KMS-11 (cell line): Measurements from ENCODE around the gene NOP9.
A peak's percentile ranks its signal among the peaks of the same experiment; 100 is the strongest.

ENCODE experiments used
- H2AFZ ChIP-seq: fragments of 200-600 bp; sonication (generic); 2 replicates; pipeline ENCODE4 v1.6.1; 2016; ENCODE audit warnings: antibody characterized with exemption, mixed run types, low read depth
- H3K27ac ChIP-seq: fragments of 200-600 bp; sonication (generic); 2 replicates; pipeline ENCODE4 v1.6.1; 2016; ENCODE audit warnings: mild to moderate bottlenecking, mixed run types
- H3K27me3 ChIP-seq: fragments of 200-600 bp; sonication (generic); 2 replicates; pipeline ENCODE4 v1.6.1; 2017; ENCODE audit warnings: mild to moderate bottlenecking, low read depth, mixed run types, moderate library complexity; ENCODE audit not compliant: insufficient read depth
- H3K36me3 ChIP-seq: fragments of 200-600 bp; sonication (generic); 2 replicates; pipeline ENCODE4 v1.6.1; 2017; ENCODE audit warnings: mild to moderate bottlenecking, mixed run types; ENCODE audit not compliant: insufficient read depth
- H3K4me1 ChIP-seq: fragments of 200-600 bp; sonication (generic); 2 replicates; pipeline ENCODE4 v1.6.1; 2016; ENCODE audit warnings: mild to moderate bottlenecking, low read depth, mixed run types; ENCODE audit not compliant: poor library complexity, severe bottlenecking
- H3K4me2 ChIP-seq: fragments of 200-600 bp; sonication (generic); 2 replicates; pipeline ENCODE4 v1.7.0; 2016; ENCODE audit warnings: mild to moderate bottlenecking, mixed run types
- H3K4me3 ChIP-seq: fragments of 200-600 bp; sonication (generic); IDR thresholded peaks from 2 replicates; pipeline ENCODE4 v1.6.1; 2017; ENCODE audit warnings: low read depth, low read length, mixed read lengths; ENCODE audit not compliant: insufficient read depth
- H3K79me2 ChIP-seq: fragments of 200-600 bp; sonication (generic); 2 replicates; pipeline ENCODE4 v1.6.1; 2016; ENCODE audit warnings: low read depth, mixed run types; ENCODE audit not compliant: insufficient read depth
- H3K9ac ChIP-seq: fragments of 200-600 bp; sonication (generic); 2 replicates; pipeline ENCODE4 v1.6.1; 2016; ENCODE audit warnings: mild to moderate bottlenecking, mixed run types
- H4K20me1 ChIP-seq: fragments of 200-600 bp; sonication (generic); 2 replicates; pipeline ENCODE4 v1.6.1; 2016; ENCODE audit warnings: mild to moderate bottlenecking, mixed run types; ENCODE audit not compliant: insufficient read depth
- TF ChIP-seq, protein P1 (sequence below): fragments of 200-600 bp; sonication (generic); conservative IDR thresholded peaks from 2 replicates; pipeline ENCODE4 v1.6.1; 2017; ENCODE audit warnings: low read depth, mild to moderate bottlenecking, antibody characterized with exemption, low read length, moderate library complexity, mixed read lengths

Gene NOP9

DNA sequence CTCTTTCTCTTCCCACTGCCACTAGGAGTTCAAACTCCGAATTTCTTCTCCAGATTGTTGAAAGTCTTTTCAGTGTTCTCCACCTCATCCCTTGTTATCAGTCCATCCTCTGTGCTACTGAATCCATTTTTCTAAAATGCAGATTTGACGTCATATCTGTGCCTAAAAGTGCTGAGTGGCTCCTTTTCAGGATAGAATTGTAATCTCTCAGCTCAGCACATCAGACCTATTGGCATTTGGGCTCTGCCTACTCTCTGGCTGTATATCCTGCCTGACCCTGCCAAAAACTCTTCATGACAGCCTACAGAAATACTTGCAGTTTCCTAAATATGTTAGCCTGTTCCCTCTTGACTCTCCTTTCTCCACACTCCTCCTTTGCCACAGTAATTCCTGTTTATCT lies 27.2 kb upstream of the NOP9 start:
- no peaks in the 10 kb centered on the region for H3K36me3 ChIP-seq
- no peak overlapping the region for H2AFZ ChIP-seq
- no peak overlapping the region for H3K9ac ChIP-seq
- H3K27me3 ChIP-seq: no peaks in the 10 kb centered on the region
- no peaks in the 10 kb centered on the region for H3K79me2 ChIP-seq
- H3K4me2 ChIP-seq: peak overlapping the region; percentile 51; the same call in 1 of the 2 replicates
- TF ChIP-seq, protein P1, sequence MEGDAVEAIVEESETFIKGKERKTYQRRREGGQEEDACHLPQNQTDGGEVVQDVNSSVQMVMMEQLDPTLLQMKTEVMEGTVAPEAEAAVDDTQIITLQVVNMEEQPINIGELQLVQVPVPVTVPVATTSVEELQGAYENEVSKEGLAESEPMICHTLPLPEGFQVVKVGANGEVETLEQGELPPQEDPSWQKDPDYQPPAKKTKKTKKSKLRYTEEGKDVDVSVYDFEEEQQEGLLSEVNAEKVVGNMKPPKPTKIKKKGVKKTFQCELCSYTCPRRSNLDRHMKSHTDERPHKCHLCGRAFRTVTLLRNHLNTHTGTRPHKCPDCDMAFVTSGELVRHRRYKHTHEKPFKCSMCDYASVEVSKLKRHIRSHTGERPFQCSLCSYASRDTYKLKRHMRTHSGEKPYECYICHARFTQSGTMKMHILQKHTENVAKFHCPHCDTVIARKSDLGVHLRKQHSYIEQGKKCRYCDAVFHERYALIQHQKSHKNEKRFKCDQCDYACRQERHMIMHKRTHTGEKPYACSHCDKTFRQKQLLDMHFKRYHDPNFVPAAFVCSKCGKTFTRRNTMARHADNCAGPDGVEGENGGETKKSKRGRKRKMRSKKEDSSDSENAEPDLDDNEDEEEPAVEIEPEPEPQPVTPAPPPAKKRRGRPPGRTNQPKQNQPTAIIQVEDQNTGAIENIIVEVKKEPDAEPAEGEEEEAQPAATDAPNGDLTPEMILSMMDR: no peak
- peaks cover 24% of the 10 kb centered on the region for H3K4me1 ChIP-seq
- no peaks in the 10 kb centered on the region for H4K20me1 ChIP-seq
- H3K4me3 ChIP-seq: no peak overlapping the region
- H3K27ac ChIP-seq: no peak overlapping the region

DNA sequence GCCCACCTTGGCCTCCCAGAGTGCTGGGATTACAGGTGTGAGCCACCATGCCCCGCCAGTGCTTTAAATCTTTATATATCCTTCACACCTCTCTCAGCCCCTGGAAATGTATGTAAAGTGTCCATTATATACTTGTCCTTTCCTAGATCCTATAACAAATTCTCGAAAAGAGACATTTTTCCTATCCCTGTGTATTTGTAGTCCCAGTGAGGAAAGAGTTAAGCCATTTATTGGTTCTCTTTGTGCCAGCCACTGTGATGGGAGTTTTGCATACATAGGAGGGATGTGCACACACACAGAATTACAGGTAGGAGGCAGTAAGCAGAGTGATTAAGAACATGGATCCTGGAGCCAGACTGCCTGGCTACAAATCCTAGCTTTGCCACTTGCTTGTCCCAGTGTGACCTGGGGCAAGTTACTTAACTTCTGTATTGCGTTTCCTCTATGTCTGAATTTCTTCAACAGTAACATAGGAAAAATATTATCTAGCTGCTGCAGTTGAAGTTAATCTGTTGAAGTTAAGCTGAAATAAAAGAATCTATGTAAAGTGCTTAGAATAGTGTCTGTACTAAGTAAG lies 26.1 kb upstream of the NOP9 start:
- Histone ChIP-seq H3K4me1 (peaks cover 24% of the 10 kb centered on the region), H3K4me3 (no peak overlapping the region), H3K9ac (no peak overlapping the region), H3K27me3 (no peaks in the 10 kb centered on the region), H3K27ac (peak overlapping the region; percentile 38; the same call in 1 of the 2 replicates), H3K36me3 (no peaks in the 10 kb centered on the region), H2AFZ (no peak overlapping the region; the same call in 1 of the 2 replicates), H4K20me1 (no peaks in the 10 kb centered on the region), H3K4me2 (peak overlapping the region; percentile 27; the same call in 1 of the 2 replicates), H3K79me2 (no peaks in the 10 kb centered on the region)
- TF ChIP-seq, protein P1: peak; percentile 23; the same call in 1 of the 2 replicates

DNA sequence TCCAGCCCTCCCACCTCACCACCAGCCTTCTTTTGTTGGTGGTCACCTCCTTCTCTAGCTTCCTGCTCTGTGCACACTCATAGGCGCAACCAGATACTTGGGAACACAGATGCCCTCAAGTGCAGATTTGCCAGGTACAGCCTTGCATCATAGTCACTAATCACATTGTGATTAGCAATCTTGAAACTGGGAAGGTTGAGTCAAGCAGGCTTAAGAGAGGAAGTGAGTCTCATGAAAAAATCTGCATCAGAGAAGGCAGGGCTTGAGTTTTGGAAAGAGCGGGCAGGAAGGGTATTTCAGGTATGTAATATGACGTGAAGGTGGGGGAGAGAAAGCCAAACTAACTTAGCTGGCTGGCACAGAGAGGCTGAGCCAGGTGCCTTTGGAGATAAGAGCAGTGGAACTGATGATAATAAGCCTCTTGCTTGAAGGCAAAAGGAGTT lies 25.5 kb upstream of the NOP9 start:
- peak overlapping the region; percentile 22; the same call in 1 of the 2 replicates for H2AFZ ChIP-seq
- H3K27ac ChIP-seq: peak overlapping the region; percentile 38; the same call in 1 of the 2 replicates
- no peak overlapping the region for H3K9ac ChIP-seq
- H3K4me2 ChIP-seq: peak overlapping the region; percentile 27; the same call in 1 of the 2 replicates
- no peaks in the 10 kb centered on the region for H3K79me2 ChIP-seq
- no peaks in the 10 kb centered on the region for H4K20me1 ChIP-seq
- no peaks in the 10 kb centered on the region for H3K36me3 ChIP-seq
- no peaks in the 10 kb centered on the region for H3K27me3 ChIP-seq
- no peak overlapping the region for H3K4me3 ChIP-seq
- TF ChIP-seq, protein P1: no peak
- peaks cover 28% of the 10 kb centered on the region for H3K4me1 ChIP-seq

DNA sequence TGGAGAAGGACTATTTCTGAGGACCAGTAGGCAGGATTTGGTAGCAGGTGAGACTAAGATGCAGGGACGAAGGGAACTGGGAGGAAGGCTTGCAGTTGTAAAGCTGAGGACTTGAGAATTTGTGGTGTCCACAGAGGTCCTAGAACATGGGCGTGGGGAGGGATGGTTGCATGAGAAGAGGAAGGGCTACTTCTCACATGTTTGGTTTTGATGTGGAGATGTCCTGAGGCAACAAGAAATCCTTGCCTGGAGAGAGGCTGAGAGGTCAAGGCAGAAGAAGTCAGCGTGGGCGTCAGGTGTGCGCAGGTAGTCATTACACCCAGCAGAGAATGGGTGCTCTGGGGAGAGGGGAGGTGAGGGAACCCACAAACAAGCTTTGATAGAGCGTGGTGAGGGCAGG lies 22.6 kb upstream of the NOP9 start:
- Histone ChIP-seq H2AFZ (no peak overlapping the region), H3K4me1 (peaks cover 27% of the 10 kb centered on the region), H3K4me2 (no peak overlapping the region), H3K27me3 (no peaks in the 10 kb centered on the region), H3K9ac (no peak overlapping the region), H4K20me1 (no peaks in the 10 kb centered on the region), H3K4me3 (no peak overlapping the region), H3K79me2 (no peaks in the 10 kb centered on the region), H3K36me3 (no peaks in the 10 kb centered on the region), H3K27ac (no peak overlapping the region)
- TF ChIP-seq, protein P1: no peak
